Testis (tissue), 3 donors: ENCODE data around the gene MED26. TPM values are rescaled to one million over a fixed set of nuclear protein-coding genes. Genes with fewer than 3 reads are reported as not detected.
A peak's percentile ranks its signal among the peaks of the same experiment; 100 is the strongest.
"Not testable (repeated sequence)": the region's sequence is repeated elsewhere in the genome, so short reads cannot be mapped to it uniquely, and the experiment has no call there.

Experiments used
- DNase-seq: peaks from one replicate; pipeline ENCODE4 v3.0.0-alpha.2; 2019
- H3K27ac ChIP-seq, 2 donors: fragments of 200-600 bp; sonication (generic); one replicate each; pipeline ENCODE4 v1.5.1; 2019
- H3K27me3 ChIP-seq: fragments of 200-600 bp; sonication (generic); one replicate; pipeline ENCODE4 v1.5.1; 2019
- H3K36me3 ChIP-seq: fragments of 200-600 bp; sonication (generic); one replicate; pipeline ENCODE4 v1.5.1; 2017; ENCODE audit warnings: low read depth; ENCODE audit errors: missing control alignments
- H3K4me1 ChIP-seq: fragments of 200-600 bp; sonication (generic); one replicate; pipeline ENCODE4 v1.5.1; 2019
- H3K4me3 ChIP-seq, 2 donors: fragments of 200-600 bp; sonication (generic); one replicate each; pipeline ENCODE4 v1.5.1; 2017 to 2019
- H3K9me3 ChIP-seq: fragments of 200-600 bp; sonication (generic); one replicate; pipeline ENCODE4 v1.5.1; 2017
- POLR2A ChIP-seq: fragments of 450-650 bp; IDR thresholded peaks from one replicate; pipeline ENCODE4 v1.6.1; 2017; ENCODE audit warnings: antibody characterized with exemption, mild to moderate bottlenecking, moderate library complexity
- WGBS, 2 donors: methylation state at CpG; one replicate each; pipeline ENCODE4 v1.1.5; 2018; 5-methylcytosine and 5-hydroxymethylcytosine counted together
- intact Hi-C: fragments of 100-400 bp; cut with DNase I; formaldehyde crosslinking; loops from one replicate; pipeline ENCODE4 v1.15.1; 2023; ENCODE audit warnings: low total_unique reads
- polyA plus RNA-seq: library from polyadenylated mRNA; stranded (reverse); fragments of 350-450 nt; fragmentation: Illumina TruSeq; extraction: RNeasy Lipid Tissue Mini Kit (QIAGEN cat#74804); gene quantifications from one replicate; pipeline ENCODE4 v1.2.3, GENCODE V29; 2014; ENCODE audit warnings: low read depth, low replicate concordance; ENCODE audit not compliant: insufficient read depth
- total RNA-seq, 2 donors: library from RNA; depleted of rRNA; stranded (reverse); fragments of >200 nt; gene quantifications; one replicate each; pipeline ENCODE4 v1.2.3, GENCODE V29; 2016
- TF ChIP-seq, protein P1 (sequence below), 3 experiments: fragments of 450-650 bp in 2 of 3; fragments of 200-600 bp in 1 of 3; sonication (generic) in 1 of 3; IDR thresholded peaks; one replicate each; pipeline ENCODE4 v1.5.1; 2016 to 2019; ENCODE audit warnings: antibody characterized with exemption in 3 of 3, mild to moderate bottlenecking in 2 of 3, moderate library complexity in 1 of 3

Gene MED26
- total and polyA plus RNA-seq, 3 donors from 2014 or later = 66.1 to 80.8 (median 66.5) TPM

DNA sequence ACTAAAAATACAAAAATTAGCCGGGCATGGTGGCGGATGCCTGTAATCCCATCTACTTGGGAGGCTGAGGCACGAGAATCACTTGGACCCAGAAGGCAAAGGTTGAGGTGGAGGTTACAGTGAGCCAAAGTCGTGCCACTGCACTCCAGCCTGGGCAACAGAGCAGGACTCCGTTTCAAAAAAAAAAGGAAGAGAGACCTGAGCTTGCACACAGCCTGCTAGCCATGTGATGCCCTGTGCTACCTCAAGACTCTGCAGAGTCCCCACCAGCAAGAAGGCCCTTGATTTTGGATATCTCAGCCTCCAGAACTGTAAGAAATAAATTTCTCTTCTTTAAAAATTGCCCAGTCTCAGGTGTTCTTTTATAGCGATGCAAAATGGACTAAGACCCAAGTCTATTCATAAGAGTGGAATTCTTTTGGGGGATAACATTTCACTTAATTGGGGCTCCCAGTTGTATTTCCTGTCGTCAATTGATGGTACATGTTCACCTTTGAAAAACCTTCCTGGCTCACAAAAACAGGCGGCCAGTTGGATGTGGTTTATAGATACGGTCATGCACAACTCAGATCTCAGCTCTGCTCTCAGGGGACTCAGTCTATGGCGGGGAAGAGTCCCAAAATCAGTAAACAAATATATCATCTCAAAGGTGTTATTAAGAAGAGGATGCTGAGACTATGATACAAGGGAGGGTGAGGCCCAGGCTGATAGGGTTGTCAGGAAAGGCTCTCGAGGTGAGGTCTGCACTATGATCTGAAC lies 83.4 kb downstream of the MED26 start:
- TF ChIP-seq, protein P1, sequence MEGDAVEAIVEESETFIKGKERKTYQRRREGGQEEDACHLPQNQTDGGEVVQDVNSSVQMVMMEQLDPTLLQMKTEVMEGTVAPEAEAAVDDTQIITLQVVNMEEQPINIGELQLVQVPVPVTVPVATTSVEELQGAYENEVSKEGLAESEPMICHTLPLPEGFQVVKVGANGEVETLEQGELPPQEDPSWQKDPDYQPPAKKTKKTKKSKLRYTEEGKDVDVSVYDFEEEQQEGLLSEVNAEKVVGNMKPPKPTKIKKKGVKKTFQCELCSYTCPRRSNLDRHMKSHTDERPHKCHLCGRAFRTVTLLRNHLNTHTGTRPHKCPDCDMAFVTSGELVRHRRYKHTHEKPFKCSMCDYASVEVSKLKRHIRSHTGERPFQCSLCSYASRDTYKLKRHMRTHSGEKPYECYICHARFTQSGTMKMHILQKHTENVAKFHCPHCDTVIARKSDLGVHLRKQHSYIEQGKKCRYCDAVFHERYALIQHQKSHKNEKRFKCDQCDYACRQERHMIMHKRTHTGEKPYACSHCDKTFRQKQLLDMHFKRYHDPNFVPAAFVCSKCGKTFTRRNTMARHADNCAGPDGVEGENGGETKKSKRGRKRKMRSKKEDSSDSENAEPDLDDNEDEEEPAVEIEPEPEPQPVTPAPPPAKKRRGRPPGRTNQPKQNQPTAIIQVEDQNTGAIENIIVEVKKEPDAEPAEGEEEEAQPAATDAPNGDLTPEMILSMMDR (IDR thresholded peaks at IDR 0.05) = no peak
- TF ChIP-seq POLR2A = no peak
- Histone ChIP-seq H3K27ac (no peak overlapping the region), H3K4me1 (peaks cover 20% of the 10 kb centered on the region), H3K9me3 (no peaks in the 10 kb centered on the region), H3K36me3 (no peaks in the 10 kb centered on the region), H3K4me3 (no peak overlapping the region), H3K27me3 (no peaks in the 10 kb centered on the region)
- DNase-seq = no peak
- intact Hi-C loops = no loop called here
- 88% methylated on average over 11 of the region's 11 CpGs for WGBS, 2 donors

DNA sequence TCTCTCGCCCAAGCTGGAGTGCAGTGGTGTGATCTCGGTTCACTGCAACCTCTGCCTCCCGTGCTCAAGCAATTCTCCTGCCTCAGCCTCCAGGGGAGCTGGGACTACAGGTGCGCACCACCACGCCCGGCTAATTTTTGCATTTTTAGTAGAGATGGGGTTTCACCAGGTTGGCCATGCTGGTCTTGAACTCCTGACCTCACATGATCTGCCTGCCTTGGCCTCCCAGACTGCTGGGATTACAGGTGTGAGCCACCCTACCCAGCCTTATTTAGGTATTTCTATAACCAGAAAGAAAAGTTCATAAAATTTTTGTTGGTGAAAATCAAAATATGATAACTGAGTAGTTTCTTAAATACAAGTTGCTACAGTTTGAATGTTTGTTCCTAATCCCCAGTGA lies 84.3 kb downstream of the MED26 start:
- intact Hi-C loops = not testable (repeated sequence)
- 68 to 69% methylated on average over 6 of the region's 6 CpGs for WGBS, 2 donors

GRCh38 chr19:16542910-16543472 lies 85.0 kb downstream of the MED26 start:
- no peak for TF ChIP-seq POLR2A
- TF ChIP-seq, protein P1 (IDR thresholded peaks at IDR 0.05) = no peak
- Histone ChIP-seq H3K9me3 (no peaks in the 10 kb centered on the region), H3K27ac (peak overlapping the region; percentile 71 to 79), H3K27me3 (no peaks in the 10 kb centered on the region), H3K4me3 (peak overlapping the region; percentile 70 to 87), H3K36me3 (no peaks in the 10 kb centered on the region), H3K4me1 (peaks cover 20% of the 10 kb centered on the region)
- intact Hi-C loops = no loop called here
- no peak for DNase-seq
- 2% methylated on average over 15 of the region's 15 CpGs for WGBS, 2 donors

More for the DNA sequence above, 84.3 kb downstream of the MED26 start:
- peaks cover 20% of the 10 kb centered on the region for H3K4me1 ChIP-seq
- H3K9me3 ChIP-seq, DNase-seq, H3K4me3 ChIP-seq, H3K27ac ChIP-seq, H3K27me3 ChIP-seq, H3K36me3 ChIP-seq: not testable (repeated sequence)

- peaks cover 20% of the 10 kb centered on the region for H3K4me1 ChIP-seq
- DNase-seq = peak; percentile 95
- TF ChIP-seq, protein P1 (IDR thresholded peaks at IDR 0.05) = no peak
- TF ChIP-seq POLR2A = no peak
- intact Hi-C loops = no loop called here
- H3K27ac ChIP-seq = peak within 1 kb of the TSS; percentile 71 to 79
- peak within 1 kb of the TSS; percentile 70 to 87 for H3K4me3 ChIP-seq
- H3K36me3 ChIP-seq = no peaks in the 10 kb centered on the region
- 1 to 2% methylated on average over 13 to 102 of the region's 108 CpGs for WGBS, 2 donors
- no peaks in the 10 kb centered on the region for H3K27me3 ChIP-seq
- H3K9me3 ChIP-seq = no peaks in the 10 kb centered on the region
These were observed 85.7 kb downstream of the MED26 start, which contains the start of gene CHERP for GRCh38 chr19:16542045-16542909. TSS of gene CHERP (minus strand) at chr19:16542437. CDS start at chr19:16542378, 59 bp downstream.

DNA sequence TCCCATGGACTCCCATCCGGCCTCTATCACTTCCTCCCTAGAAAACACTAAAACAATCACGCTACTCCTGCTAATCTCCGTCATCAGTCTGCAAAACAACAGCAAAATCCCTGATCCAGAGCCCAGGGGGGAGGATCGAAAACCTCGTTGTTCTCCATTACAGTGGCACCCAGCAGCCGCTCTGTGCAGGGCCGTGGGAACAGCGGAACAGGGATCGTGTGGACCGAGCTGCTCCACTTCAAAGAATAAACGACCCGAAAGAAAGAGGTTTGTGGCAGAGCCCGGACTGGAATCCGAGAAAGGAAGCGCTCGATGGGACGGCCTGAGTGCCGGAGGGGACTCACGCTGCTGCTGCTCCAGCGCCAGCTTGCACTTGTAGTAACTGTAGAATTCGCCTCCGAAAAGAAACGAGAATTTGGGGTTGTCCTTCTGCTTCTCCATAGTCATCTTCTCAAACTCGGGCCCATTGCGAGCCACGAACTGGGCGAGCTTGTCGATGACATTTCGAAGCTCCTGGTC lies 86.4 kb downstream of the MED26 start:
- Histone ChIP-seq H3K4me1 (peaks cover 20% of the 10 kb centered on the region), H3K36me3 (no peaks in the 10 kb centered on the region), H3K9me3 (no peaks in the 10 kb centered on the region), H3K27ac (peak overlapping the region; percentile 71 to 79), H3K27me3 (no peaks in the 10 kb centered on the region), H3K4me3 (peak overlapping the region; percentile 70 to 87)
- 0 to 1% methylated on average over 18 to 29 of the region's 29 CpGs for WGBS, 2 donors
- DNase-seq = no peak
- TF ChIP-seq, protein P1 (IDR thresholded peaks at IDR 0.05) = no peak
- no peak for TF ChIP-seq POLR2A
- intact Hi-C loops = no loop called here
